Gastrocnemius medialis (tissue), 4 donors: Measurements from ENCODE around the gene MRC1. TPM values are rescaled to one million over a fixed set of nuclear protein-coding genes. Genes with fewer than 3 reads are reported as not detected.

Source experiments
- ATAC-seq, 2 donors: fragments of 150-250 bp; one replicate each; pipeline ENCODE4 v1.9.1; 2016
- DNase-seq, 2 donors: peaks; one replicate each; pipeline ENCODE4 v3.0.0-alpha.2; 2019
- H3K27ac ChIP-seq, 4 donors: fragments of 200-600 bp; sonication (generic); 1 replicate in 1 of 4; 2 replicates in 3 of 4; pipeline ENCODE4 v1.5.1; 2016 to 2018; ENCODE audit warnings: mild to moderate bottlenecking in 2 of 4, moderate library complexity in 1 of 4
- H3K27me3 ChIP-seq, 3 donors: fragments of 200-600 bp; sonication (generic) in 2 of 3; 1 replicate in 1 of 3; 2 replicates in 2 of 3; pipeline versions ENCODE4 v1.5.1 to v1.6.0; 2016 to 2019; ENCODE audit warnings: mild to moderate bottlenecking in 1 of 3, moderate library complexity in 1 of 3
- H3K36me3 ChIP-seq, 2 donors: fragments of 200-600 bp; sonication (generic) in 1 of 2; one replicate each; pipeline ENCODE4 v1.5.1; 2017 to 2018
- H3K4me1 ChIP-seq, 2 donors: fragments of 200-600 bp; sonication (generic) in 1 of 2; one replicate each; pipeline ENCODE4 v1.5.1; 2016 to 2017; ENCODE audit warnings: mild to moderate bottlenecking in 2 of 2
- H3K4me3 ChIP-seq, 4 donors: fragments of 200-600 bp; sonication (generic) in 3 of 4; 1 replicate in 1 of 4; 2 replicates in 3 of 4; pipeline ENCODE4 v1.5.1; 2016 to 2019; ENCODE audit warnings: mild to moderate bottlenecking in 2 of 4
- H3K9me3 ChIP-seq, 3 donors: fragments of 200-600 bp; sonication (generic) in 2 of 3; 1 replicate in 1 of 3; 2 replicates in 2 of 3; pipeline ENCODE4 v1.5.1; 2016 to 2019
- CTCF ChIP-seq, 5 experiments: fragments of 450-650 bp in 3 of 5; fragments of 200-600 bp in 2 of 5; sonication (generic) in 2 of 5; IDR thresholded peaks in 4 of 5; conservative IDR thresholded peaks in 1 of 5; 1 replicate in 4 of 5; 2 replicates in 1 of 5; pipeline ENCODE4 v1.5.1; 2016 to 2019; ENCODE audit warnings: antibody characterized with exemption in 5 of 5, mild to moderate bottlenecking in 3 of 5, moderate library complexity in 3 of 5
- POLR2A ChIP-seq, 2 donors: fragments of 450-650 bp; IDR thresholded peaks; one replicate each; pipeline ENCODE4 v1.6.1; 2017; ENCODE audit warnings: antibody characterized with exemption in 2 of 2, mild to moderate bottlenecking in 2 of 2, moderate library complexity in 2 of 2
- in situ Hi-C, 4 donors: fragments of 200-750 bp; cut with MboI; loops; one replicate each; pipeline versions ENCODE4 v1.15.0 to v1.8.0; 2017; ENCODE audit warnings: low sequenced_read_pairs in 4 of 4
- intact Hi-C: fragments of 100-400 bp; cut with DNase I; formaldehyde crosslinking; loops from one replicate; pipeline ENCODE4 v1.15.1; 2023; ENCODE audit warnings: low total_unique reads
- total RNA-seq, 4 donors: library from RNA; depleted of rRNA; stranded (reverse); fragments of >200 nt; gene quantifications; one replicate each; pipeline versions ENCODE4 v1.1.0 to v1.2.3, GENCODE V29; 2016

MRC1 gene
- total RNA-seq, 4 donors from 2014 or later = 5.3 to 13.6 (median 9.3) TPM

- Histone ChIP-seq H3K4me3 (no peak overlapping the region), H3K27ac (no peak overlapping the region), H3K36me3 (no peaks in the 10 kb centered on the region), H3K9me3 (no peaks in the 10 kb centered on the region), H3K27me3 (no peaks in the 10 kb centered on the region), H3K4me1 (no peaks in the 10 kb centered on the region)
- intact Hi-C loops (no loop called here), in situ Hi-C loops (no loop called here)
- TF ChIP-seq CTCF (IDR thresholded peaks at IDR 0.05 in 4 of 5, conservative IDR thresholded peaks at IDR 0.05 in 1 of 5) (no peak), POLR2A (IDR thresholded peaks at IDR 0.05) (no peak)
- DNase-seq = no peak
- no peak for ATAC-seq
Measured at GRCh38 chr10:17768957-17769356, 40.2 kb upstream of the MRC1 start.

- Histone ChIP-seq H3K36me3 (no peaks in the 10 kb centered on the region), H3K9me3 (no peaks in the 10 kb centered on the region), H3K4me3 (no peak overlapping the region), H3K27ac (no peak overlapping the region), H3K27me3 (no peaks in the 10 kb centered on the region), H3K4me1 (no peaks in the 10 kb centered on the region)
- no peak for TF ChIP-seq CTCF (IDR thresholded peaks at IDR 0.05 in 4 of 5, conservative IDR thresholded peaks at IDR 0.05 in 1 of 5)
- no peak for TF ChIP-seq POLR2A (IDR thresholded peaks at IDR 0.05)
- DNase-seq (no peak), ATAC-seq (no peak)
- in situ Hi-C loops (no loop called here), intact Hi-C loops (no loop called here)
Measured at GRCh38 chr10:17771017-17771416, 38.1 kb upstream of the MRC1 start.

- Histone ChIP-seq H3K4me3 (no peak overlapping the region), H3K36me3 (no peaks in the 10 kb centered on the region), H3K27me3 (no peaks in the 10 kb centered on the region), H3K27ac (no peak overlapping the region), H3K9me3 (no peaks in the 10 kb centered on the region), H3K4me1 (peaks cover 12 to 31% of the 10 kb centered on the region in 2 donors)
- intact Hi-C loops (loop anchor here (5.0 kb wide), 1 partner anchor 32 kb away; no protein-coding TSS in a partner anchor), in situ Hi-C loops (no loop called here)
- DNase-seq (no peak), ATAC-seq (no peak)
- TF ChIP-seq POLR2A (IDR thresholded peaks at IDR 0.05) (no peak), CTCF (IDR thresholded peaks at IDR 0.05 in 4 of 5, conservative IDR thresholded peaks at IDR 0.05 in 1 of 5) (no peak)
Measured at GRCh38 chr10:17779784-17780183, 29.4 kb upstream of the MRC1 start.

- Histone ChIP-seq H3K36me3 (no peaks in the 10 kb centered on the region), H3K9me3 (no peaks in the 10 kb centered on the region), H3K27me3 (no peaks in the 10 kb centered on the region), H3K4me1 (peaks cover 22 to 41% of the 10 kb centered on the region in 2 donors), H3K27ac (no peak overlapping the region), H3K4me3 (no peak overlapping the region)
- intact Hi-C loops = loop anchor here (5.0 kb wide), 1 partner anchor 33 kb away; no protein-coding TSS in a partner anchor
- no peak for ATAC-seq
- no peak for DNase-seq
- in situ Hi-C loops = no loop called here
- TF ChIP-seq CTCF (IDR thresholded peaks at IDR 0.05 in 4 of 5, conservative IDR thresholded peaks at IDR 0.05 in 1 of 5) = no peak
- no peak for TF ChIP-seq POLR2A (IDR thresholded peaks at IDR 0.05)
Measured at GRCh38 chr10:17780727-17781126, 28.4 kb upstream of the MRC1 start.

- no peak for ATAC-seq
- in situ Hi-C loops = no loop called here
- no peaks in the 10 kb centered on the region for H3K36me3 ChIP-seq
- H3K27me3 ChIP-seq = no peaks in the 10 kb centered on the region
- no peak overlapping the region for H3K4me3 ChIP-seq
- DNase-seq = peak in 1 of 2 donors; percentile 33
- H3K9me3 ChIP-seq = no peaks in the 10 kb centered on the region
- H3K4me1 ChIP-seq = peaks cover 23 to 45% of the 10 kb centered on the region in 2 donors
- H3K27ac ChIP-seq = peak overlapping the region in 1 of 4 donors; percentile 82
- TF ChIP-seq POLR2A (IDR thresholded peaks at IDR 0.05) (no peak), CTCF (IDR thresholded peaks at IDR 0.05 in 4 of 5, conservative IDR thresholded peaks at IDR 0.05 in 1 of 5) (no peak)
- intact Hi-C loops = loop anchor here (2.0 to 5.0 kb wide), 2 partner anchors 35 to 165 kb away; partner anchors contain the start of gene HACD1
Measured at GRCh38 chr10:17781856-17782255, 27.3 kb upstream of the MRC1 start.
